Calu3 (cell line): Measurements from ENCODE around the gene ZBTB6. TPM values are rescaled to one million over a fixed set of nuclear protein-coding genes. Genes with fewer than 3 reads are reported as not detected.

Experiments
- BruUV-seq: library from RNA; stranded (reverse); fragments of 400-500 nt; replicated peaks from 2 replicates; lab custom pipeline; 2021; lab: Mats Ljungman, UMichigan
- CTCF ChIA-PET: fragments of 300-600 bp; sonication (Branson Sonifier 250); formaldehyde crosslinking; loops from one replicate; lab custom pipeline; 2022; ENCODE audit warnings: antibody characterized with exemption; lab: Charles Lee
- DNase-seq: peaks from one replicate; pipeline ENCODE4 v3.0.0; 2022
- H3K27ac Mint-ChIP-seq: one replicate; pipeline ENCODE4 v1.8.0; 2022; ENCODE audit warnings: mixed read lengths; ENCODE audit not compliant: unreplicated experiment
- H3K27me3 Mint-ChIP-seq: one replicate; pipeline ENCODE4 v1.8.0; 2022; ENCODE audit warnings: mixed read lengths; ENCODE audit not compliant: unreplicated experiment
- H3K36me3 Mint-ChIP-seq: one replicate; pipeline ENCODE4 v1.8.0; 2022; ENCODE audit warnings: mild to moderate bottlenecking, moderate library complexity, mixed read lengths; ENCODE audit not compliant: insufficient read depth, unreplicated experiment
- H3K4me1 Mint-ChIP-seq: one replicate; pipeline ENCODE4 v1.8.0; 2022; ENCODE audit warnings: mild to moderate bottlenecking, low read depth, mixed read lengths; ENCODE audit not compliant: unreplicated experiment
- H3K4me3 Mint-ChIP-seq: one replicate; pipeline ENCODE4 v1.8.0; 2022; ENCODE audit warnings: mild to moderate bottlenecking, low read depth, moderate library complexity, mixed read lengths; ENCODE audit not compliant: unreplicated experiment
- H3K9me3 Mint-ChIP-seq: one replicate; pipeline ENCODE4 v1.8.0; 2022; ENCODE audit warnings: low read depth, mixed read lengths; ENCODE audit not compliant: unreplicated experiment
- CTCF ChIP-seq: fragments of 200-600 bp; IDR thresholded peaks from one replicate; pipeline ENCODE4 v1.8.0; 2022; ENCODE audit warnings: antibody characterized with exemption; ENCODE audit not compliant: unreplicated experiment
- intact Hi-C: fragments of 100-400 bp; cut with micrococcal nuclease; formaldehyde crosslinking; loops from one replicate; pipeline ENCODE4 v1.10.0; 2022; ENCODE audit not compliant: unreplicated experiment
- total RNA-seq: library from RNA; stranded (reverse); gene quantifications from 2 replicates; pipeline ENCODE4 v1.2.3, GENCODE V29; 2022

Gene ZBTB6
- total RNA-seq, 1 experiment from 2014 or later, result 6.3 TPM

DNA sequence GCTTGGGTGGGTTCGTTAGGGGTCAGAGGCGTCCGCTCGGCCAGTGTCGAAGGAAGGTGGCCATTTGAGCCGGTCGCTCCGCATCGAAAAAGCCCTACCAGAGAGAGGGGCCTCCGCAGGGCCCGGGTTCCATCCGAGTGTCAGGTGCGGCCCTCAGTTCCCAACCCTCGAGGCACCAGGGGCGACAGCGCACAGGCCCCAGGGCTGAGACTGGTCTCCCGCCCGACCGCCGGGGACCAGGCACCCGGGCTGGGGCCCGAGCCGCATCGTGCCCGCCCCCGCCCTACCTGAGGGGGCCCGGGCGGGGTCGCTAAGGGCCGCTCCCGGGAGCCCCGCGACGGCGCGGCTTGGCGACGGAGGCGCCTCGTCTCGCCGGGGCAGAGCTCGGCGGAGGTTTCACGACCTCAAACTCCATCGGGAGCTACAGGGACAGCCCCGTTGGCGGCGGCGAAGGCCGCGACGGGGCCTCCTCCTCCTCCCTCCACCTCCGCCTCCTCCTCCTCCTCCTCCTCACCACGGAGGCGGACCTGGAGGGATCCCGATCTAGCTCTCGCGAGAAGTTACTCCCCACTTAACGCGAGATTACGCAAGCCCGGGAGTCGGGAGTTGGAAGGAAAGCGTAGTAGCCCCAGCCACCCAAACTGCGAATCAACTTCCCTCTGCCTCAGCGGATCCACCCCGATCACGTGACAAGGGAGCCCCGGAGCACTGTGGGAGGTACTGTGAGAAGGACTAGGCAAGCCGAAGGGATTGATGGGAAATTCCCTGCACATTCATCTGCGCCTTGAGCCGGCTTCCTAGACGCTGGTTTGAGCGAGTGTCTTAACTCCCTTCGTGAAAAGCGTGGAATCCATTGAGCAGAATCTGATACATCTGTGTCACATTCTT is 8.1 kb downstream of the ZBTB6 start, which contains the start of gene RC3H2:
Gene RC3H2 (minus strand): TSS at position 537 of the 888 bp plus-strand sequence. CDS start 7,850 bp downstream, outside the sequence.
- no TSS peak for BruUV-seq
- Mint-ChIP-seq H3K9me3 (no peaks in the 10 kb centered on the region), H3K36me3 (peaks cover 20% of the 10 kb centered on the region), H3K4me1 (no peaks in the 10 kb centered on the region), H3K4me3 (peak within 1 kb of the TSS; percentile 76), H3K27ac (peak within 1 kb of the TSS; percentile 57), H3K27me3 (no peaks in the 10 kb centered on the region)
- intact Hi-C loops, result no loop called here
- DNase-seq, result peak; percentile 95
- CTCF ChIA-PET, result no interaction called here
- TF ChIP-seq CTCF, result no peak

- no TSS peak for BruUV-seq
- intact Hi-C loops, result no loop called here
These were observed 8.7 kb downstream of the ZBTB6 start for GRCh38 chr9:122904466-122904822.

DNA sequence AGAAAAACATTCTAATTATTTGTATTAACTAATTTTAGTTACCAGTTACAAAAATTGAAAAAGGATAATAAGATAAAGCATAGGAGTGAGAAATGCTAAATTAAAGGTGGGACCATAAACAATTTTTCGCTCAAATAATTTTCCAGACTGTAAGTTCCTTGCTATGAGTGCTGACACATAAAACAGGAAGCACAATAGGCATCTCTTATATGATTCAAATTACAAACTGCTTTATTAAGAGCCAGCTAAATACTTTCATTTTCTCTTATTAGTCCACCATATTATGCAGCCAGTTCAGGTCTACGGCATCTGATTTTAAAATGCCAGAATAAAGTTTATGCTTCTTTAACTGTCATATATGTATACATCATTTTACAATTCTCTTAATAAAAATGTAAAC is 12.3 kb downstream of the ZBTB6 start:
- CTCF ChIA-PET, result interaction anchor here (0.9 kb wide), 1 partner anchor 40 kb away, joined by 3 read pairs; the partner anchor contains the start of gene RABGAP1
- H3K9me3 Mint-ChIP-seq, result no peaks in the 10 kb centered on the region
- H3K36me3 Mint-ChIP-seq, result peaks cover 15% of the 10 kb centered on the region
- no peak overlapping the region for H3K4me3 Mint-ChIP-seq
- no TSS peak for BruUV-seq
- no peak overlapping the region for H3K27ac Mint-ChIP-seq
- DNase-seq, result no peak
- no peak for TF ChIP-seq CTCF
- no peaks in the 10 kb centered on the region for H3K27me3 Mint-ChIP-seq
- intact Hi-C loops, result no loop called here
- H3K4me1 Mint-ChIP-seq, result no peaks in the 10 kb centered on the region

More at GRCh38 chr9:122904466-122904822, 8.7 kb downstream of the ZBTB6 start:
- H3K4me1 Mint-ChIP-seq, result no peaks in the 10 kb centered on the region
- peak overlapping the region; percentile 57 for H3K27ac Mint-ChIP-seq
- H3K9me3 Mint-ChIP-seq, result no peaks in the 10 kb centered on the region
- CTCF ChIA-PET, result no interaction called here
- H3K4me3 Mint-ChIP-seq, result peak overlapping the region; percentile 76
- TF ChIP-seq CTCF, result no peak
- no peaks in the 10 kb centered on the region for H3K27me3 Mint-ChIP-seq
- H3K36me3 Mint-ChIP-seq, result peaks cover 20% of the 10 kb centered on the region
- DNase-seq, result peak; percentile 27

GRCh38 chr9:122897969-122898368 is 15.2 kb downstream of the ZBTB6 start:
- Mint-ChIP-seq H3K27me3 (no peaks in the 10 kb centered on the region), H3K4me3 (no peak overlapping the region), H3K4me1 (no peaks in the 10 kb centered on the region), H3K36me3 (peaks cover 7% of the 10 kb centered on the region), H3K27ac (no peak overlapping the region), H3K9me3 (no peaks in the 10 kb centered on the region)
- TF ChIP-seq CTCF, result no peak
- DNase-seq, result no peak
- CTCF ChIA-PET, result no interaction called here
- intact Hi-C loops, result no loop called here
- BruUV-seq, result no TSS peak
